Dedifferentiated amniotic fluid mesenchymal stem cell (primary cell): Measurements from ENCODE around the gene NADSYN1.
"Not testable (repeated sequence)": the region's sequence is repeated elsewhere in the genome, so short reads cannot be mapped to it uniquely, and the experiment has no call there.

ENCODE experiments used
- DNase-seq: peaks from one replicate; pipeline ENCODE4 v3.0.0-alpha.2; 2016; ENCODE audit errors: extremely low spot score

NADSYN1 gene

DNA sequence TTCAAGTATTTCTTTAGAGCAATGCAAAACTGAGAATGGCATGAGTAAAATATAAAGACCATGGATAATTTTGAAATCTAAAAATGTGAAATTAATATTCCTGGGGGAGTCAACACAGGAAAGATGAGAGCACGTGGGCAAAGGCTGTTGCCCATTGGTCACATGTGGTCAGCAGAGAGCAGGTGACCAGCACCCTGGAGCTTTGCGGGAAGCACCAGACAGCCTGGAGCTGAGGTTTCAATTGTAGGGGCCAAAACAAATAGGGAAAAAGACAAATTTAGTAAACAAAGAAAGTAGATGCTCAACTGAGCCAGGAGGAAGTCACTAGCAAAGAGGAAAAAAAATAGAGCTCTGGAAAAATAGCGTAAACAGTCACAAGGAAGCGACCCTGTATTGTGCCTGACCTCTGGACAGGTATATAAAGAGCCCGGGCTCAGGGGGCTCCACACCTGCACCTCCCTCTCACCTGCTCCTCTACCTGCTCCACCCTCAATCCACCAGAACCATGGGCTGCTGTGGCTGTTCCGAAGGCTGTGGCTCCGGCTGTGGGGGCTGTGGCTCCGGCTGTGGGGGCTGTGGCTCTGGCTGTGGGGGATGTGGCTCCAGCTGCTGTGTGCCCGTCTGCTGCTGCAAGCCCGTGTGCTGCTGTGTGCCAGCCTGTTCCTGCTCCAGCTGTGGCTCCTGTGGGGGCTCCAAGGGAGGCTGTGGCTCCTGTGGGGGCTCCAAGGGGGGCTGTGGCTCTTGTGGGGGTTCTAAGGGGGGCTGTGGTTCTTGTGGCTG, 74.0 kb downstream of the NADSYN1 start, which contains the start of gene KRTAP5-7:
Gene KRTAP5-7 (plus strand): TSS at position 472 of the 780 bp plus-strand sequence. CDS start 34 bp downstream, at position 506.
- not testable (repeated sequence) for DNase-seq

- no peak for DNase-seq
These were observed 74.7 kb downstream of the NADSYN1 start for GRCh38 chr11:71527576-71528210.

GRCh38 chr11:71530602-71531001, 77.6 kb downstream of the NADSYN1 start:
- no peak for DNase-seq

GRCh38 chr11:71532036-71532610, 79.1 kb downstream of the NADSYN1 start:
- no peak for DNase-seq

- not testable (repeated sequence) for DNase-seq
These were observed 82.0 kb downstream of the NADSYN1 start for GRCh38 chr11:71534711-71535608.

DNA sequence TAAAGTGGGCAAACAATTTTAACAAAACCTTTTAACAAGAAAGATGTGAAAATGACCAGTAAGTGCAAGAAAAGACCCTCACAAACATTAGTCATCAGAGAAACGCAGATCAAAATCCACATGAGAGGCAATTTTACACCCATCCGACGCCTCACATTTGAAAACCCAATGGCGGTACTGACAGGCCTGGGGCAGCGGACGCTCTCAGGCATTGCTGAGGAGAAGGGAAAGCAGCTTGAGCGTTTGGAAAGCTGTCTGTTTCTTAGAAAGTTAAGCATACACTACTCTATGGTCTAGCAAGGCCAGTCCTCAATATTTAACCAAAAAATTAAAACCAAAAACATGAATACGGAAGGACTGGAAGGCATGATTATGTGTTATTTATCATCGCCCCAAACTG, 82.8 kb downstream of the NADSYN1 start:
- DNase-seq = no peak

- DNase-seq = no peak
These were observed 84.5 kb downstream of the NADSYN1 start for GRCh38 chr11:71537537-71537936.

DNA sequence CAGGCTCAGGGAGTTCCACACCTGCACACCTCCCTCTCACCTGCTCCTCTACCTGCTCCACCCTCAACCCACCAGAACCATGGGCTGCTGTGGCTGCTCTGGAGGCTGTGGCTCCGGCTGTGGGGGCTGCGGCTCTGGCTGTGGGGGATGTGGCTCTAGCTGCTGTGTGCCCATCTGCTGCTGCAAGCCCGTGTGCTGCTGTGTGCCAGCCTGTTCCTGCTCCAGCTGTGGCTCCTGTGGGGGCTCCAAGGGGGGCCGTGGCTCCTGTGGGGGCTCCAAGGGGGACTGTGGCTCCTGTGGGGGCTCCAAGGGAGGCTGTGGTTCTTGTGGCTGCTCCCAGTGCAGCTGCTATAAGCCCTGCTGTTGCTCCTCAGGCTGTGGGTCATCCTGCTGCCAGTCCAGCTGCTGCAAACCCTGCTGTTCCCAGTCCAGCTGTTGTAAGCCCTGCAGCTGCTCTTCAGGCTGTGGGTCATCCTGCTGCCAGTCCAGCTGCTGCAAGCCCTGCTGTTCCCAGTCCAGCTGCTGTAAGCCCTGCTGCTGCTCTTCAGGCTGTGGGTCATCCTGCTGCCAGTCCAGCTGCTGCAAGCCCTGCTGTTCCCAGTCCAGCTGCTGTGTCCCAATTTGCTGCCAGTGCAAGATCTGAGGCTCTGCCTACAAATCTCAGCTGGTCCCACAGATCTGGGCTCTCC, 85.1 kb downstream of the NADSYN1 start, which contains the start of gene KRTAP5-8:
Gene KRTAP5-8 (plus strand): TSS at position 49 of the 689 bp plus-strand sequence. CDS start 31 bp downstream, at position 80.
- not testable (repeated sequence) for DNase-seq

- no peak for DNase-seq
These were observed 85.6 kb downstream of the NADSYN1 start for GRCh38 chr11:71538666-71538990.

- DNase-seq = no peak
These were observed 86.0 kb downstream of the NADSYN1 start for GRCh38 chr11:71539017-71539416.

GRCh38 chr11:71539971-71540370, 87.0 kb downstream of the NADSYN1 start:
- DNase-seq = not testable (repeated sequence)

- DNase-seq = not testable (repeated sequence)
These were observed 87.7 kb downstream of the NADSYN1 start for GRCh38 chr11:71540521-71541304.

DNA sequence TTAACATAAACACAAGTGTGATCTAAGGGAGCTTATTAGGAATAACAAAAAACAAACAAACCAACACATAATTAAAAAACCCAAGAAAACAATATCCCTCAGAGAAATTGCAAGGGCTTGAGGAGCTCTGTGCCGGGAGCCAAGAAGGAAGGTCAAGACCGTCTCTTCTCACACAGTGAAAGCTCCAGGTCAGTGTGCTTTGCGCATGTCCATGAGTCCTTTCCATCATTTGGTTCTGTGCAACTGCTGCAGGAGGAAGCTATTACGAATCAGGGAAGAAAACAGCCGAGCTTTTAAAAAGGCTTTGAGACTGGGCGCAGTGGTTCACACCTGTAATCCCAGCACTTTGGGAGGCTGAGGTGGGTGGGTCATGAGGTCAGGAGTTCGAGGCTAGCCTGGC, 89.4 kb downstream of the NADSYN1 start:
- no peak for DNase-seq

DNA sequence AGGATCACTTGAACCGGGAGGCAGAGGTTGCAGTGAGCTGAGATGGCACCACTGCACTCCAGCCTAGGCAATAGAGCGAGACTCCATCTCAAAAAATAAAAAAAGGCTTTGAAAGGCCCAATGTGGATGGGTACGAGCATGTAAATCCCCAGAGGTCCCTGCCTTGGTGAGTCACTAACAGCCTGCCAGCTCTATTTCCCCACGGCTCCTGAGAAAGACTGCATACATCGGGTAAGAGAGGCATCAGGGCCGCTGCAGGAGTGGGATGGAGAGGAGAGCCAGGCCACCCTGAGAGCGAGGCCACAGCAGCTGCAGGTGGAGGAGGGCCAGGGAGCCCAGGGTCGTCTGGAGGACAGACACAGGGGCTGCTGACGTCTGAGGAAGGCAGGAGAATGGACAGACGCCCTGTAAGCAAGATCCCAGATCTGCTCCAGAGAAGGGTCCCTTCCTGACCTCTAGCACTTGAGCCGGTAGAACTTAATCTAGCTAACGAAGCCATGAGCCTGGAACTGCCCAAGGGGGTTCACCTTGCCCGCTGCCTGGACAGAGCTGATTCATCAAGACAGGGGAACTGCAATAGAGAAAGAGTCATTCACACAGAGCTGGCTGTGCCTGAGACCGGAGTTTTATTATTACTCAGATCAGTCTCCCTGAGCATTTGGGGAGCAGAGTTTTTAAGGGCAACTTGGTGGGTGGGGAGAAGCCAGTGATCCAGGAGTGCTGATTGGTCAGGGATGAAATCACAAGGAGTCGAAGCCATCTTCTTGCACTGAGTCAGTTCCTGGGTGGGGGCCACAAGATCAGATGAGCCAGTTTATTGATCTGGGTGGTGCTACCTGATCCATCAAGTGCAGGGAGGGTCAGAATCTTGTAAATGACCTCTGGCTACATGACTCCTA, 90.1 kb downstream of the NADSYN1 start:
- DNase-seq = no peak

- no peak for DNase-seq
These were observed 90.9 kb downstream of the NADSYN1 start for GRCh38 chr11:71543866-71544265.

GRCh38 chr11:71544525-71545214, 91.7 kb downstream of the NADSYN1 start:
- DNase-seq = no peak

DNA sequence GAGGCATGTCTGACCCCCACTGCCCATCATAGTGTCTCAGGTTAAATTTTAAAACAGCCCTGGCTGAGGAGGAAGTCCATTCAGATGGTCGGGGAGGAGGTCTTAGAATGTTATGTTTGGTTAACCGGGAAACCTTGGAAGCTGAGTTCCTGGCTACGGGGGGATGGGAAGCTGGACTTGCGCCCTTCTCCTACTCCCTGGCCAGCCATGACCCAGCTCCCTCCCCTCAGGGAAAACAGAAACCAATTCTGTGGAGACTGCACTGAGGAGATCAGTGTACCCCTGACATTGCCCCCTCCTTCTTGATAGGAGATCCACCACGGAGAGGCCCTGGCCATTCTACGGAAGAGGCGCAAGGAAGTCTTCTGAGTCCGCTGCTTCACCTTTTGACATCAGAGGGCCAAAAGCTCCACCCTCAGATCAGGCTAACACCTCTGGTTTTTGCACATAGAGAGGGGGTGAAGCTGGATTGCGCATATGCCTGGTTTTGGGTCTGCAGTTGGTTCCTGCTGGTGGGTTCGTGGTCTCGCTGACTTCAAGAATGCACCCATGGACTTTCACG, 92.5 kb downstream of the NADSYN1 start:
- no peak for DNase-seq

DNA sequence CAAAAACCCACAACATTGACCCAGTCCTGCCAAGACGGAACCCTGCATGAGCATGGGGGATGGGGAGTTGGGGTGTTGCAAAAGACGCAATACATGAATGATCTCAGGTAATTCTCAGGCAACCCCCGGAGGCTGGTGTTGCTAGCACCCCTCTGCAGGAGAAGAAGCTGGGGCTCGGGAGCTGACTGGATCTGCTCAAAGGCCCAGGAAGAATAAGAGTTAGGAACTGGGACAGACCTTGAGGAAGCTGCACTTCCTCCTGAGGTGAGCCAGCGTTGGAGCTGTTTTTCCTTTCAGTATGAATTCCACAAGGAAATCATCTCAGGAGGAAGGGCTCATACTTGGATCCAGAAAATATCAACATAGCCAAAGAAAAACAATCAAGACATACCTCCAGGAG, 95.1 kb downstream of the NADSYN1 start, which contains the start of gene KRTAP5-9:
Gene KRTAP5-9 (plus strand): TSS at position 301 of the 400 bp plus-strand sequence. CDS start 238 bp downstream, outside the sequence.
- no peak for DNase-seq
